Heart left ventricle (tissue), 16 donors: ENCODE data around the gene LRRTM1. TPM values are rescaled to one million over a fixed set of nuclear protein-coding genes. Genes with fewer than 3 reads are reported as not detected.

Source experiments
- ATAC-seq, 4 donors: fragments of 200-7000 bp; cut with Tn5 transposase; one replicate each; pipeline ENCODE4 v1.9.1; 2020 to 2022; ENCODE audit warnings: moderate library complexity in 4 of 4, mild to moderate bottlenecking in 3 of 4, moderate number of reproducible peaks in 1 of 4
- DNase-seq, 5 donors: peaks; one replicate each; pipeline ENCODE4 v3.0.0-alpha.2; 2020
- H3K27ac ChIP-seq, 12 donors: fragments of 200-600 bp; sonication (generic) in 4 of 12; one replicate each; pipeline versions ENCODE4 v1.5.0 to v1.8.0; 2016 to 2022; ENCODE audit warnings: mild to moderate bottlenecking in 2 of 12
- H3K27me3 ChIP-seq, 9 donors: fragments of 200-600 bp; sonication (generic) in 2 of 9; one replicate each; pipeline versions ENCODE4 v1.5.1 to v1.8.0; 2016 to 2022; ENCODE audit warnings: mild to moderate bottlenecking in 3 of 9
- H3K36me3 ChIP-seq, 9 donors: fragments of 200-600 bp; sonication (generic) in 2 of 9; one replicate each; pipeline versions ENCODE4 v1.5.0 to v1.8.0; 2018 to 2022; ENCODE audit warnings: mild to moderate bottlenecking in 2 of 9
- H3K4me1 ChIP-seq, 12 donors: fragments of 200-600 bp; sonication (generic) in 4 of 12; one replicate each; pipeline versions ENCODE4 v1.5.0 to v1.8.0; 2016 to 2022; ENCODE audit warnings: mild to moderate bottlenecking in 3 of 12
- H3K4me3 ChIP-seq, 12 donors: fragments of 200-600 bp; sonication (generic) in 4 of 12; one replicate each; pipeline versions ENCODE4 v1.5.0 to v1.8.0; 2017 to 2022; ENCODE audit warnings: mild to moderate bottlenecking in 9 of 12, moderate library complexity in 4 of 12
- H3K9me3 ChIP-seq, 12 donors: fragments of 200-600 bp; sonication (generic) in 4 of 12; one replicate each; pipeline versions ENCODE4 v1.5.0 to v1.8.0; 2016 to 2022; ENCODE audit warnings: mild to moderate bottlenecking in 1 of 12
- CTCF ChIP-seq, 12 donors: fragments of 200-600 bp; sonication (generic) in 4 of 12; IDR thresholded peaks; one replicate each; pipeline versions ENCODE4 v1.5.0 to v1.8.0; 2018 to 2022; ENCODE audit warnings: antibody characterized with exemption in 12 of 12, mild to moderate bottlenecking in 5 of 12
- POLR2A ChIP-seq, 2 donors: fragments of 450-650 bp; IDR thresholded peaks; one replicate each; pipeline ENCODE4 v1.6.1; 2017; ENCODE audit warnings: antibody characterized with exemption in 2 of 2, mild to moderate bottlenecking in 2 of 2, moderate library complexity in 2 of 2
- WGBS, 4 donors: extraction: QIAGEN DNeasy Blood & Tissue Kit in 2 of 4; methylation state at CpG; one replicate each; pipeline versions ENCODE4 v1.1.5 to v1.1.7; 2013 to 2018; 5-methylcytosine and 5-hydroxymethylcytosine counted together
- intact Hi-C, 10 donors: fragments of 100-400 bp; cut with DNase I; formaldehyde crosslinking; loops; one replicate each; pipeline versions ENCODE4 v1.11.1 to v1.14.2; 2022
- polyA plus RNA-seq, 2 donors: library from polyadenylated mRNA; stranded (reverse); fragments of 200-250 nt; gene quantifications; one replicate each; pipeline ENCODE4 v1.2.3, GENCODE V29; 2013
- total RNA-seq, 9 donors: library from RNA; depleted of rRNA in 2 of 9; stranded (reverse); fragments of >200 nt in 2 of 9; fragmentation: NEBNext Ultra II Directional in 3 of 9; extraction: Animal tissue kit (Norgen Biotek cat#: 25700) in 3 of 9; gene quantifications; one replicate each; pipeline versions ENCODE4 v1.1.0 to v1.2.4, GENCODE V29; 2016 to 2023
- donor health status: ischemic (EF 13 %, LVEDD 7.1; RV severe dilation, severe dysfunction).
- donor health status: healthy with polysubstance abuse.
- donor health status: DM: no; HTN: yes; CAD: no.
- donor health status: DM: no; HTN: no; CAD: no.
- donor health status: ischemic (EF 25% LVEDD 6.9; RV normal size, moderate dysfunction).
- donor health status: ischemic (EF 25% LVEDD 5.7; RV mildly dilated, moderate dysfunction).
- donor health status: healthy.
- donor health status: DM: yes; HTN: yes; CAD: no.
- donor health status: ischemic (EF 35%, LVEDD 5.7; RV mildly dilated, moderate dysfunction).
- donor health status: nonischemic (EF 11% LVEDD 7.7; RV severe dilation, severe dysfunction).
- donor health status: DM: yes; HTN: yes; CAD: no.
- donor health status: PGD.
- donor health status: ischemic (EF 29% LVEDD 5.4; RV normal size, mild dysfunction).
- donor health status: nonischemic (EF 23%, LVEDD 6.1; RV moderate dilation, normal function).

LRRTM1 gene
- total and polyA plus RNA-seq, 11 donors = 0.09 to 0.93 (median 0.23) TPM; not detected in 3

- 65 to 83% (median 78%) methylated on average over 1 of the region's 1 CpG for WGBS, 4 donors
- ATAC-seq (no peak), DNase-seq (no peak)
- Histone ChIP-seq H3K27me3 (peaks cover 16 to 54% (median 41%) of the 10 kb centered on the region in 9 donors), H3K27ac (no peak overlapping the region), H3K9me3 (no peaks in the 10 kb centered on the region), H3K36me3 (no peaks in the 10 kb centered on the region), H3K4me1 (peaks cover 0 to 17% (median 10%) of the 10 kb centered on the region in 12 donors), H3K4me3 (no peak overlapping the region)
- intact Hi-C loops = loop anchor here in 1 of 10 donors (10.0 kb wide), 1 partner anchor 226 kb away; no protein-coding TSS in a partner anchor
- TF ChIP-seq POLR2A (IDR thresholded peaks at IDR 0.05) (no peak), CTCF (IDR thresholded peaks at IDR 0.05) (no peak)
These were observed 4.2 kb downstream of the LRRTM1 start for GRCh38 chr2:80300346-80300745.

DNA sequence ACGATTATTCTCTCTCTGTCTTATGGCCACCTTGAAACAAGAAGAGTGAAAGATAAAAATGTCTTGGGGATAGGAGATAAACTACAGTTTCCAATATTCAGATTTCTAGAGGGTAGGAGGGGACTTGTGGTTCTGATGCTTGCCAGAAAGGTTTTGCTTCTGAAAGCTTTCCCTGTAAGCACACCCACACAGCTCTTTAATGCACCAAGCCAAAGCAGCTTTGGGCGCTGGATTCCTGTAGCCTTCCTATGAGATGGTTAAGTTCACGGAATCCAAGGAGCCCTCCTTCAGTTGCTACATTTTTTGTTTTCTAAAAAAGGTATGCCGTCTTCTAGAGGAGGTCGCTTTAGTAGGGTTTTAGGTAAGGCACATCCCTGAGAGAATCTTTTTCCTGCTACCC, 4.9 kb downstream of the LRRTM1 start:
- 63 to 72% (median 67%) methylated on average over 5 of the region's 5 CpGs for WGBS, 4 donors
- intact Hi-C loops = loop anchor here in 1 of 10 donors (10.0 kb wide), 1 partner anchor 225 kb away; no protein-coding TSS in a partner anchor
- DNase-seq = no peak
- peaks cover 16 to 47% (median 35%) of the 10 kb centered on the region in 9 donors for H3K27me3 ChIP-seq
- H3K4me1 ChIP-seq = peaks cover 0 to 17% (median 10%) of the 10 kb centered on the region in 12 donors
- no peaks in the 10 kb centered on the region for H3K9me3 ChIP-seq
- no peaks in the 10 kb centered on the region for H3K36me3 ChIP-seq
- no peak for TF ChIP-seq CTCF (IDR thresholded peaks at IDR 0.05)
- TF ChIP-seq POLR2A (IDR thresholded peaks at IDR 0.05) = no peak
- no peak overlapping the region for H3K27ac ChIP-seq
- no peak overlapping the region for H3K4me3 ChIP-seq
- ATAC-seq = no peak

GRCh38 chr2:80298954-80299353, 5.6 kb downstream of the LRRTM1 start:
- peaks cover 0 to 14% (median 8%) of the 10 kb centered on the region in 12 donors for H3K4me1 ChIP-seq
- intact Hi-C loops = no loop called here
- H3K36me3 ChIP-seq = no peaks in the 10 kb centered on the region
- 53 to 58% (median 55%) methylated on average over 3 of the region's 3 CpGs for WGBS, 4 donors
- TF ChIP-seq CTCF (IDR thresholded peaks at IDR 0.05) = no peak
- DNase-seq (no peak), ATAC-seq (no peak)
- no peak overlapping the region for H3K27ac ChIP-seq
- no peaks in the 10 kb centered on the region for H3K9me3 ChIP-seq
- no peak overlapping the region for H3K4me3 ChIP-seq
- H3K27me3 ChIP-seq = peaks cover 16 to 43% (median 28%) of the 10 kb centered on the region in 9 donors

- no peak overlapping the region for H3K27ac ChIP-seq
- H3K4me1 ChIP-seq = peaks cover 0 to 12% (median 0%) of the 10 kb centered on the region in 12 donors
- H3K4me3 ChIP-seq = no peak overlapping the region
- DNase-seq (no peak), ATAC-seq (no peak)
- H3K36me3 ChIP-seq = no peaks in the 10 kb centered on the region
- intact Hi-C loops = no loop called here
- TF ChIP-seq POLR2A (IDR thresholded peaks at IDR 0.05) = no peak
- TF ChIP-seq CTCF (IDR thresholded peaks at IDR 0.05) = no peak
- no peaks in the 10 kb centered on the region for H3K9me3 ChIP-seq
- H3K27me3 ChIP-seq = peaks cover 0 to 4% (median 0%) of the 10 kb centered on the region in 9 donors
These were observed 11.5 kb downstream of the LRRTM1 start for GRCh38 chr2:80293039-80293438.
